ENCODE data around the gene MIER3. TPM values are rescaled to one million over a fixed set of nuclear protein-coding genes. Genes with fewer than 3 reads are reported as not detected.

MIER3 gene
- total RNA-seq = 10 to 100 TPM in 4 of 5 donors, 1 to 10 TPM in 1; 6.8 to 30.8 (median 16.8) TPM
- 1 to 10 TPM; 3.9 to 6.0 (median 4.4) TPM for polyA plus RNA-seq
- long read RNA-seq, donor 1 = 0 reads
- long read RNA-seq, donor 2 = 0 reads
- long read RNA-seq, donor 3 = 0 reads
- long read RNA-seq, donor 4 = 0 reads
- long read RNA-seq, donor 5 = 0 reads
- long read RNA-seq, donor 6 = 0 reads
- long read RNA-seq, donor 7 = 0 reads
- long read RNA-seq, donor 8 = 0 reads
- long read RNA-seq, donor 9 = 0 reads
- long read RNA-seq, donor 10 = 0 reads

GRCh38 chr5:56951946-56952691 lies at the start of gene MIER3:
Gene MIER3, minus strand, starts transcription at chr5:56952123. Its CDS starts 21 bp downstream, at chr5:56952102.
- peak within 1 kb of the TSS; percentile 91 to 100 (median 96) for H3K4me3 ChIP-seq
- 0 to 1% (median 1%) methylated on average over 24 to 89 of the region's 89 CpGs for WGBS, 5 donors
- intact Hi-C loops (cut with DNase I; ENCODE audit: low total_unique reads) = loop anchor here (10.0 kb wide), 1 partner anchor 47 kb away; the partner anchor contains the start of gene SETD9

DNA sequence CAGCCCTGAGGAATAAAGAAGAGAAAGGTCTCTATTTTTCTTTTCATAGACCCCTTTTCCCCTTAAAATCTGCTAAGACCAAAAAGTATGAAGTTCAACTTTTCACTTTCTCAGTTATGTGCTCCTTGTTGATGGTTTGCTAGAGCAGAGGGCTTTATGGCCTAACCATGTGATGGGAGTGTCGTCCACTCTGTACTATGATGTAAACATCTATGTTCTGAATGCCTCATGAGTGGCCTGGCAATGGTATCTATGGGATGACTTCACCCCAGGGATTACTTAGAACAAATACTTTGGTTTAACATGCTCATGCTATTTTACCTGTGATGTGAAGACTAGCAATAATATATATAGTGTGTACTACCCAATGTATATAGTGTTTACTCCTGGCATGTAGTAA lies 43.7 kb upstream of the MIER3 start:
- DNase-seq = no peak
- no peaks in the 10 kb centered on the region for H3K4me1 ChIP-seq
- no peaks in the 10 kb centered on the region for H3K9me3 ChIP-seq
- intact Hi-C loops (cut with DNase I; ENCODE audit: low total_unique reads) = no loop called here
- no peak overlapping the region for H3K4me3 ChIP-seq
- TF ChIP-seq, protein P1, sequence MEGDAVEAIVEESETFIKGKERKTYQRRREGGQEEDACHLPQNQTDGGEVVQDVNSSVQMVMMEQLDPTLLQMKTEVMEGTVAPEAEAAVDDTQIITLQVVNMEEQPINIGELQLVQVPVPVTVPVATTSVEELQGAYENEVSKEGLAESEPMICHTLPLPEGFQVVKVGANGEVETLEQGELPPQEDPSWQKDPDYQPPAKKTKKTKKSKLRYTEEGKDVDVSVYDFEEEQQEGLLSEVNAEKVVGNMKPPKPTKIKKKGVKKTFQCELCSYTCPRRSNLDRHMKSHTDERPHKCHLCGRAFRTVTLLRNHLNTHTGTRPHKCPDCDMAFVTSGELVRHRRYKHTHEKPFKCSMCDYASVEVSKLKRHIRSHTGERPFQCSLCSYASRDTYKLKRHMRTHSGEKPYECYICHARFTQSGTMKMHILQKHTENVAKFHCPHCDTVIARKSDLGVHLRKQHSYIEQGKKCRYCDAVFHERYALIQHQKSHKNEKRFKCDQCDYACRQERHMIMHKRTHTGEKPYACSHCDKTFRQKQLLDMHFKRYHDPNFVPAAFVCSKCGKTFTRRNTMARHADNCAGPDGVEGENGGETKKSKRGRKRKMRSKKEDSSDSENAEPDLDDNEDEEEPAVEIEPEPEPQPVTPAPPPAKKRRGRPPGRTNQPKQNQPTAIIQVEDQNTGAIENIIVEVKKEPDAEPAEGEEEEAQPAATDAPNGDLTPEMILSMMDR (IDR thresholded peaks at IDR 0.05) = no peak
- TF ChIP-seq POLR2AphosphoS5 (IDR thresholded peaks at IDR 0.05) (no peak), POLR2A (IDR thresholded peaks at IDR 0.05) (no peak), EP300 (IDR thresholded peaks at IDR 0.05) (no peak)
- H3K36me3 ChIP-seq = no peaks in the 10 kb centered on the region
- 23 to 69% (median 65%) methylated on average over 1 of the region's 1 CpG for WGBS, 5 donors
- peaks cover 0 to 6% (median 0%) of the 10 kb centered on the region in 3 donors for H3K27me3 ChIP-seq
- no peak overlapping the region for H3K27ac ChIP-seq

More at GRCh38 chr5:56951946-56952691, at the start of gene MIER3:
- peak within 1 kb of the TSS; percentile 79 to 95 (median 93) for H3K27ac ChIP-seq
- peaks cover 0 to 12% (median 9%) of the 10 kb centered on the region in 4 donors for H3K36me3 ChIP-seq
- TF ChIP-seq, protein P1 (IDR thresholded peaks at IDR 0.05) = no peak
- TF ChIP-seq POLR2AphosphoS5 (IDR thresholded peaks at IDR 0.05) = peak in 1 of 3 donors; percentile 13
- peak; percentile 81 to 94 for DNase-seq
- peaks cover 0 to 9% (median 0%) of the 10 kb centered on the region in 3 donors for H3K27me3 ChIP-seq
- no peaks in the 10 kb centered on the region for H3K9me3 ChIP-seq
- H3K4me1 ChIP-seq = peaks cover 0 to 35% (median 23%) of the 10 kb centered on the region in 4 donors

DNA sequence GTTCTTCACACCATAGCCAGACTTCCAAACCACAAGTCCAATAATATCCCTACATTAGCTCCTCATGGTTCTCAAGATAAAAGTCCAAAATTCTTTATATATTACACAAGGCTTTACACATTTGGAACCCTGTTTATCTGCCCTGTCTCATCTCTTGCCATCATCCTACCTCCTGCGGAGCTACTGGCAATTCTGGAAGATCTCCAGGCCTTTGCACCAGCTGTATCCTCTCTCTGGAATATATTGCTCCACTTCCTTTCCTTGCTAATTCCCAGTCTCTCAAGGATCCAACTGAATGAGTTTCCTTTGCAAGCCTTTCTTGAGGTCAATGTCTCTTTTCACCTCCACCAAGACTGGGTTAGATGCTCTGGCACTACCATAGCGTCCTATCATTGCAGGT lies 41.3 kb upstream of the MIER3 start:
- no peak for DNase-seq
- TF ChIP-seq, protein P1 (IDR thresholded peaks at IDR 0.05) = no peak
- no peak for TF ChIP-seq POLR2A (IDR thresholded peaks at IDR 0.05)
- no peak for TF ChIP-seq EP300 (IDR thresholded peaks at IDR 0.05)
- no peak for TF ChIP-seq POLR2AphosphoS5 (IDR thresholded peaks at IDR 0.05)
- Histone ChIP-seq H3K27me3 (peaks cover 0 to 6% (median 0%) of the 10 kb centered on the region in 3 donors), H3K9me3 (no peaks in the 10 kb centered on the region), H3K4me3 (no peak overlapping the region), H3K36me3 (no peaks in the 10 kb centered on the region), H3K27ac (no peak overlapping the region), H3K4me1 (no peaks in the 10 kb centered on the region)
- intact Hi-C loops (cut with DNase I; ENCODE audit: low total_unique reads) = no loop called here
- WGBS, 5 donors = 69 to 87% (median 77%) methylated on average over 2 of the region's 2 CpGs

DNA sequence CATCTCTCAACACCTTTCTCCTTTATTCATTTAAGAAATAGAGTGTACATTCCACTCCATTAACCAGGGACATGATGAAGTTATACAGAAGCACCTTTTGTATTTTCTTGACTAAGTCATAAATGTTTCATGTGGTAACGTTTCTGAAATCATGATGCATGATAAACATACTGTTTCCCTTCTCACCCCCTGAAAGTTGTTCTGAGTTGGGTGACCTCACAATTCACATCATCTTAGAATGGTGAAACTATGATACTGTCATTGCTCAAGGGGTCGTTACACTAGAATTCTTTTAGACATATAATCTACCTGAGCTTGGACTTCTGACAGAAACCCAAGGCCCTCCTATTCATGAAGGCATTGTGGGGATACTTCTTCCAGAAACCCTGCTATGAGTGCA lies 37.8 kb upstream of the MIER3 start:
- Histone ChIP-seq H3K27me3 (peaks cover 0 to 6% (median 0%) of the 10 kb centered on the region in 3 donors), H3K36me3 (no peaks in the 10 kb centered on the region), H3K9me3 (no peaks in the 10 kb centered on the region), H3K4me3 (no peak overlapping the region), H3K27ac (no peak overlapping the region), H3K4me1 (peaks cover 0 to 2% (median 0%) of the 10 kb centered on the region in 4 donors)
- WGBS, 5 donors = 61 to 80% (median 70%) methylated on average over 2 of the region's 2 CpGs
- TF ChIP-seq, protein P1 (IDR thresholded peaks at IDR 0.05) = no peak
- no peak for TF ChIP-seq POLR2AphosphoS5 (IDR thresholded peaks at IDR 0.05)
- intact Hi-C loops (cut with DNase I; ENCODE audit: low total_unique reads) = no loop called here
- no peak for DNase-seq
